GM19193 (cell line): ENCODE measurements around the gene NXT1.

Experiments
- POLR2A ChIP-seq: IDR thresholded peaks from 4 replicates; pipeline ENCODE4 v1.6.1; 2011; ENCODE audit not compliant: insufficient read depth, insufficient read length; ENCODE audit errors: extremely low read depth

Gene NXT1

DNA sequence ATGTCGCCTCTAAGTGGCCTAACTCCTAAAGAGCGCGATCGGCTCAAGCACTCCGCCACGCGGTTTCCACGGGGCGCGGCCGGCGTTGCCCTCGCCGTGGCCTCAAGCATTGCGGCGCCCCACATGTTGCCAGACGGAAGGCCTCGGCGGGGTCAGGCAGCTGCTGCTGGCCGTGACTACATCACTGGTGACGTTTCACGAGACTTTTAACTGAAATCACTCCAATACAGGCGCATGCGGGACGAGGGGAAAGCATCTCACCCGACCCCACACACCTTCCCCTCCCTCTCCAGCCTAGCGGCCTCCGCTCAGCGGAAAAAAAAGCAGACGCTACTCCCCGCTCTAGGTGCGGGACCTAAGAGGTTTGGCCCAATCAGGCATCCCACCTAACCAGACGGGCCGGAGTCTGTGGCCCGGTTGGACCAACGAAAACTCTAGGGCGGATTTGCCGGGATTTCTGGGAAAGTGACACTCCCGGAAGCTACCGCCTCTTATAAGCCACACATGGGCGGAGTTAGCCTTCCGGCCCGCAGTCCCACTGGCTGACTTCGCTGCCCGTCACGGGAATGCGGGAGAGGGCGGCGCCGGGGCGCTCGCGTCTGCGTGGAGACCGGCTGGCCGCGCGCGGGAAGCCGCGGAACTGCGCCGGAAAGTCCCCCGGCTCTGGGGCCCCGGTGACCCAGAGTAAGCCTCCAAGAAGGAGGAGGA, at the start of gene NXT1:
Gene NXT1, plus strand, starts transcription at position 596 of the 708 bp plus-strand sequence. CDS start 3,251 bp downstream, outside the sequence.
- TF ChIP-seq POLR2A, result peak; percentile 76

DNA sequence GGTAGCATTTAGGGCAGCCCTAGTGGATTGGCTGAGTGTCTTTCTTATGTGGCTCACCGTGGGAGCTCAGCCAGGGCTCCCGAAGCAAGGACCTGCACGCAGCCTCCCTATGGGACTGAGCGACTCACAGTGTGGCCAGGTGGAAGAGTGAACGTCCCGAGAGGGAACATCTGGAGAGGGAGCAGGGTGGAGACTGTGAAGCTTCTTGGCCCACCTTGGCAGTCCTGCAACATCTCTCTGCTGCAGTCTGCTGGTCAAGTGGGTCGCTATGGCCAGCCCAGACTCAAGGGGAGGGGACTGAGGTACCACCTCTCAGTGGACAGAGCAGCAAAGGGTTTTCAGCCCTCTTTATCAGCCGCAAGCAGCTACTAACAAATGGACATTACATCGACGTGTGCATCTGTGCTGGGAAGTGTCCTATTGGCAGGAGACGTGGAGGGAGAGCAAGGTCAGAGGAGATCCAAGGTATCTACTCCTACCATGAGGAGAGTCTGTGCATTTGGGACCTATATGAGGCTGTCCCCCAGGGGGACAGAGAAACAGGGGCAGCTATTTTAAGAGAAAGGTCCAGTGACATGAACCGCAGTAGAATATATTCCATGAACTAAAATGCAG, 49.0 kb upstream of the NXT1 start:
- no peak for TF ChIP-seq POLR2A

DNA sequence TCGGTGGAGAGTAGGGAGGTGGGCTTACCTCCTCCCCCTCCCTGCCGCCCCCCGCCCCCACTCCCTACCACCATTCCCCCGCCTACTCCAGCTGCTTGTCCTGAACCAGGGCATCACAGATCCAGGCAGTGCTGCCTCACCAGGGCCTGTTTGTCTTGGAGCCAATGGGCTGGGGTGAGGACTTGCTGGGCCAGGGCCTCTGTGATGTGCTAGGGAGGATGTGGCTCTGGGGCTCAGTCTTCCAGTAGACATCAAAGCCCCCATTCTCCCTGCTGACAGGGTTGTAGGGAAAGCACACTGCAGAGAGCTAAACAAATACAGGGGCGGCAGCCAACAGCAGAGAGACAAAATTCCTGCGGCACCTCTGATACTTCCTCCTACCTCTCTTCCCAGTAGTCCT, 48.2 kb upstream of the NXT1 start:
- TF ChIP-seq POLR2A, result no peak

DNA sequence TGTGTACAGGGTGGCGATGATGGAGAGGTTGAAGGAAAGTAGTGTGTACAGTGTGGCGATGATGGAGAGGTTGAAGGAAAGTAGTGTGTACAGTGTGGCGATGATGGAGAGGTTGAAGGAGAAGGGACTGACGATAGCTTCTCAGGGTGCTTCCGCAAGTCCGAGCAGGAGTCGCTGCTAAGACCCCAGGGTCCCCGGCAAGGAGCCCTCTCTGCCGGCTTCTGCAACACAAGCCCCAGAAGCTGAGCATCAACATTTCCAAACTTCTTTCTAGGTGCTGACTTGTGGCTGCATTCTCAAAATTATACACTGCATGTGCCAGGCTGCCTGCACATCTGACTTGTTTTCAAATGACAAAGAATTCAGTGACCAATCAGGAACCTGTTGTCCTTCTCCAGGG, 47.8 kb upstream of the NXT1 start:
- TF ChIP-seq POLR2A, result no peak

DNA sequence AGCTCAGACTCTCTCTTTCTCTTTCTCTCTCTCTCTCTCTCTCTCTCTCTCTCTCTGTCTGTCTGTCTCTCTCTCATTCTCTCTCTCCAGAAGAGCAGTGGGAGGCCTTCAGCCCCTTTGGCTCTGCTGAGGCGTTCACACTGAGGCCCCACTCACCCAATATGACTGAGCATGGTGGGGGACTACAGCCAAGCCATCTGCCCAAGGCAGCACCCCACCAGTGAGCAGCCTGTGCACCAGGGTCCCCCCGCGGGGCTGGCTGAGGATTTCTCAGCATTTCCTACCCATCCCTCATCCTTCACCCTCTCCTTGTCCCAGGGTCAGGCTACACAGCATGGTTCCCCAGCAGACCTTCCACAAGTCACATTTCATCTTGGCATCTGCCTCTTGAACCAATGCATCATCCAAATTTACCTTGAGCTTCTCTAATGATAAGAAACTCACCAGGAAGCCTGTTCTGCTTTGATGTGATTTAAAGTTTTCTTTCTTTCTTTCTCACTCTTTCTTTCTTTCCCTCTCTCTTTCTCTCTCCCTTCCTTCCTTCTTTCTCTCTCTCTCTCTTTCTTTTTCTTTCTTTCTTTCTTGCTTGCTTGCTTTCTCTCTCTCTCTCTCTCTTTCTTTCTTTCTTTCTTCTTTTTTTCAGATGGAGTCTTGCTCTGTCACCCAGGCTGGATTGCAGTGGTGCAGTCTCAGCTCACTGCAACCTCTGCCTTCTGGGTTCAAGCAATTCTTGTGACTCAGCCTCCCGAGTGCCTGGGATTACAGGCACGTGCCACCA, 47.1 kb upstream of the NXT1 start:
- TF ChIP-seq POLR2A, result no peak

DNA sequence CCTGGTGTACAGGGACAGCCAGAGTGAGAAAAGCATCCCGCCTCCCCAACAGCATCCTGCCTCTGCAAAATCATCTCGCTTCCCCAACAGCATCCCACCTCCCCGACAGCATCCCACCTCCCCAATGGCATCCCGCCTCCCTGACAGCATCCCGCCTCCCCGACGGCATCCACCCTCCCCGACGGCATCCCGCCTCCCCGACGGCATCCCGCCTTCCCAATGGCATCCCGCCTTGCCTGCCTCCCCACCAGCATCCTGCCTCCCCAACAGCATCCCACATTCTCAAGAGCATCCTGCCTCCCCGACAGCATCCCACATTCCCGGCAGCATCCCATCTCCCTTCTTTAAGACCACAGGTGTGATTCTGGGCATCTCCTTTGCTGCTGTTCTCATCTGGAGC, 46.0 kb upstream of the NXT1 start:
- TF ChIP-seq POLR2A, result no peak

DNA sequence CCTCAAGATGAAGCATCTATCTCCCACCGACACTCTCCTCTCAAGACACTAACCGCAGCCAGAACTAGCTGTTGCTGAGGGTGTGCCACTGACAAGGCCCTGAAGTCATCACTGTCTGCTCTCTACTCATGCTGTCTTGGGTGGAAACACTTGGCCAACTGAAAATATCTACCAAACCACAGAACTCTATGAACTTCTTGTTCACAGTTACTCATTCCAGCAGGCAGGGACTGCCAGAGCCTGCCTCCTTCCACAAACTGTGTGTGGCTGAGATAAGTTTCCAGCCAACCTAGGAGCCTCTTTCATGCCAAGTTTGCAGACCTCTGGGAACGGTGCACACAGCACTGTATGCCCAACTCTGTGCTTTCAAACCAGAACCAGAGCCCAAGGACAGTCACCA, 45.5 kb upstream of the NXT1 start:
- no peak for TF ChIP-seq POLR2A

DNA sequence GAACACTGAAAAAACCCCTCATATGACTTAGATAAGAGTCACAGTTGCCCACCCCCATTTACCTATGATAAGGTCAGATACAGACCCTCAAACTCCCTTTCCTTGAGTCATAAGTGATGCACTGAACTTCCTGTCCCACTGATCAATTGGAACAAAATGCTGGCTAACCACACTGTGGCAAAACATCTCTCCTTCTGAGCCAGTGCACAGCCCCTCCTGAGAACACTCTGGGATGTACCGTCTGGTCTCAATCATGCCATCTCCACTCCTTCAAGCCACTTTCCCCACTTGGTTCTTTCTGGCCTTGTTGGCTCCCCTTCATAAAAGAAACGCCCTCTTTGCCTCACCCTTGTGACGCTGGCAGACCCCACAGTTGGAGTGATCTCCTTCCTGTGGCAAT, 42.6 kb upstream of the NXT1 start:
- TF ChIP-seq POLR2A, result no peak

DNA sequence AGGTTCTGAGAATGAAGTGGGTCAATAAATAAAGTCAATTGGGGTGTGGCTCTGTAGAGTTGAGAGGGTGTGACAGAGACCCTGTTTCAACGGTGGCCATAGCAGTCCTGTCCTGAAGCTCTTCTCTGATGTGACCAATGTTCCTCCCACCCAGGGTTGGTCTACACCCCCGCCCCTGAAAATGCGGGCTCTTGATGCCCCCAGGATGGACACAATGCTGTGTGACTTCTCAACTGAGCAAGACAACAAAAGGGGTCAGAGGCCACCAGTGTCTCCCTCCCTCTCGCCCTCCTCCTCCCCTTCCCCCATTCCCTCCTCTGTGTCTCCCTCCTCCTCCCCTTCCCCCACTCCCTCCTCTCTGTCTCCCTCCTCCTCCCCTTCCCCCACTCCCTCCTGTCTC, 41.7 kb upstream of the NXT1 start:
- no peak for TF ChIP-seq POLR2A

DNA sequence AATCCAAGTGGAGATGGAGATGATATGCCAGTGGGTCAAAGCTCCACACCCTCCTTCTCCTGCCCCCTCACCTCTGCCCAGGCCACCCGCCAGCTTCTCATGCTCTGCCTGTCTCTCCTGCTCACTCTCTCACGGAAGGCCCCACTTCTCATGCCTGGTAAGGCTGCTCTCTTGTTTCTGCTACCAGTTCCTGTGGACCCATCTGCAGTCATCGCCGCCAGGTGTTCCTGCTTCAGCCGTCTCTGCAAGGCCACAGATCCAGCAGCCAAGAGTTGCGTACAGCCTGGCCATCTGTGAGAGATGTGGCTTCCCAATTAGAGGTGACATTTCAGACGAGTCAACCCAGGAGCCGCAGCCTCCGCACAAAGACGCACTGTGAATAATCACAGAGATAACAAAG, 40.8 kb upstream of the NXT1 start:
- no peak for TF ChIP-seq POLR2A

DNA sequence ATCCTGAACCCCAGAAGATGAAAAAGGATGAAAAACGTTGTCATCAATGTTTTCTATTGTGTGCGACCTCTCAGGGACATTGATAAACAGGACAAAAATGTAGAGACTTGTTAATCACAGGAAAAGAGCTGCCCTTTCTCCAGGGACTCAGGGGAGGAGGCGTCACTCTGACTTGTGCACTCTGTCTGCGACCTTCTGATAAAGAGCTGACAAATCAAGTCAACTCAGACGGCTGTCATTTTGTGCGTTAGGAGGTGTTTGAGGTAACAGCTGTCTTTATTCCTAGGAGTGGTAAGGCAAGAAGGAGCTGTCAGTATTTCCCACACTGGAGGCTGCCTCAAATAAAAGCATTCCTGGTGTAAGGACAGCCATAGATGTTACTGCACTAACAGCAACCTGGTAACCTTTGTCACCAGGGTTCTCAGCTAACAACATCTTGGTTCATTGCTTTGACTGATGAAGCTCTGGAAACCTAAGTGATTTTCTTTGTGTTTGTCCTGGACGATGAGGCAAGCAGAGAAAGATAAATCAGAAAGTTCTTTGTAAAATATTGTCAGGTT, 38.6 kb upstream of the NXT1 start:
- no peak for TF ChIP-seq POLR2A

DNA sequence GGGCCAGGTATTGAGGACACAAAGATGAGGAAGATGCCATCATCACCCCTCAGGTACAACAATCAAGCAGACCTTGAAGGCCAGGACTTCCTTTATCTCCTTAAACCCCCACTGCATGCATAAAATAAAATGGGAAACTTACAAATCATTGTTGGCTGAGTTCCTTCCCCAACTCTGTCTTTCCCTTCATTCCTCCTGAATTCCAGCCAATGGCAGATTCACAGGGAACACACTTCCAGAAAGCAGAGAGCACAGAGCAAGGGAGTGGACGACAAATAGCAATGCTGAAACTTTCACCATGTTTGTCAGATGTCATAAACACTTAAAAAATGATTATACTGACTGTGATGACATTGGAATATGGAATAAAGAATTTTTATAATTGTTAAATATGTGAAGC, 37.3 kb upstream of the NXT1 start:
- no peak for TF ChIP-seq POLR2A

DNA sequence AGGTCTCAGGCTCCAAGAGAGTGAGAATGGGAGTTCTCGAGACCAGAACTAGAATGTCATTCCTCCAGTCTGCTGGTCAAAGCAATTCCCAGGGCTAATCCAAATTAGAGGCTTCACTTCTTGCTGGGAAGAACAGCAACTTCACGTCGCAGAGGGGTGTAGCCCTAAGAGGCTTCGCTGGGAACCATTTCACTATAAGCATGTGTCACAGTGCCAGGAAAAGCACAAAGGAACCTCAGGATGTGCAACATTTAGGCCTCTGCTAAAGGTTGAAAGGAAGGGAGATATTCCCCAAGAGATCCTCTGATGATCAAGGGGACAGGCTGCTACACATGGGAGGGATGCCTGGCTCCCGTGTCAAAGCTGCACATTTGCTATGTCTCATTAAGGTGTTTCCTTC, 35.9 kb upstream of the NXT1 start:
- TF ChIP-seq POLR2A, result no peak

DNA sequence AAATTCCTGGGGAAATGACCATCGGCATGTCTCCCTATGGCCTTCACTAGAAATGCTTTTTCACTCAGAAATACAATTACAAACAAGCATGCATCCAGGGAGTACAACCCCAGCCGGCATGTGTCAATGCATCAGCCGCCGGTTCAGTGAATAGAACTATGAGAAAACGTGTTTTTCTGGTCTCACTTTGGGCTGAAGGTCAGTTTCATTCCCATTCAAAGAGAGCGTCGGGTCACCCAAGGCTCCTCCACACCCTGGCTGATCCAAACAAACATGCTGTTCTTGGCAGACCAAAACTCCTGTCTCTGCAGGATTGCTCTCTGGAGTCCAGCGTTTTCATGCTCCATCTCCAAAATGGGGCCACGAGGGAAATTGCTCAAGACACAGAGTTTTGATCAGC, 35.5 kb upstream of the NXT1 start:
- no peak for TF ChIP-seq POLR2A

DNA sequence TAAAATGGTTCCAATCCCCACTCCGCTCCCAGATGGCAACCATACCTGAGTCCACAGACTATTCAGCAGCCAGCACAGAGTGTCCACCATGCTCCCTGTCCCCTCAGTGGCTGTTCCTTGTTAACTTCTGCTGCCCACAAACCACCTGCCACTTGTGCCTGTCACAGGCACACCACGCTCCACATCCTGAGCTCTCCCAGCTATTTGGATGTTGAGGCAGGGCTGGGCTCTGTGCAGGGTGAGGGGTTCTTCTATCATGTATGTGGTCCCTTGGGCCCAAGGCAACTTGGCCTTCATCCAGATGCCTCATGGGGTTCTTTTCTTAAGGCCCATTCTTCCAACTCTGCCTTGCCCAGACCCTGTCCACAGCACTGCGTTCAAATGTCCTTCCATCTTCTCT, 34.0 kb upstream of the NXT1 start:
- no peak for TF ChIP-seq POLR2A

DNA sequence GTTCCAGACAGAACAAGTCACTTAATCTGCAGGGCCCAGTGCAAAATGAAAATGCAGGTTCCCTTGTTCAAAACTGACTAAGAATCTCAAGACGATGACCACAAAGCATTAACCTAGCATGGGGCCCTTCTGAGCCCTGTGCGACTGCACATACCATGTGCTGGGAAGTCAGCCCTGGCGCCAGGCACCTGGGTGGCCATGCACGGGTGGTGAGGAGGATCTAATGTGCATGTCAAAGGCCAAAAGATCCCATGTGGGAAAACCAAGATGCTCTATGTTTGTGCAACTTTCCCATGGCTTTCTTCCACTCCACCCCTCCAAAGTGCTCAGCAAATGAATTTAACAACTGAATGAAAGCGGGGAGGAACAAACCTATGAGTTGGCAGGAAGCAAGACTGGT, 33.5 kb upstream of the NXT1 start:
- TF ChIP-seq POLR2A, result no peak

DNA sequence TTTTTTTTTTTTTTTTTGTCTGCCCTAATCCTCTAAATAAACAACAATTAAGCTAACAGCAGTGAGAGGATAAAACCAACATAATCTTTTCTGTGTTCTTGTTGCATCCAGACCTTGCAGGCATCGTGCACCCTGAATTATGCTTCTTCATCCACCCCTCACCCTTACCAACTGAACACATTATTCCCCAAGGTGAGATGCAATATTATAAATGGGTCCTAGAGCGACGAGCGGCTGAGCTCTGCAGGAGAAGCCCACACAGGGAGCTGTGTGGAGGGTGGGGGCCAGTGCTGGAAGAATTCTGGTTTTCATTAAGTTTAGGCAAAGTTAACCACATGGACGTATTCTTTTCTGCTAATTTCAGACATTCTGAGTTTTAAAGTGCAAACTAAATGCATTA, 32.2 kb upstream of the NXT1 start:
- TF ChIP-seq POLR2A, result no peak

DNA sequence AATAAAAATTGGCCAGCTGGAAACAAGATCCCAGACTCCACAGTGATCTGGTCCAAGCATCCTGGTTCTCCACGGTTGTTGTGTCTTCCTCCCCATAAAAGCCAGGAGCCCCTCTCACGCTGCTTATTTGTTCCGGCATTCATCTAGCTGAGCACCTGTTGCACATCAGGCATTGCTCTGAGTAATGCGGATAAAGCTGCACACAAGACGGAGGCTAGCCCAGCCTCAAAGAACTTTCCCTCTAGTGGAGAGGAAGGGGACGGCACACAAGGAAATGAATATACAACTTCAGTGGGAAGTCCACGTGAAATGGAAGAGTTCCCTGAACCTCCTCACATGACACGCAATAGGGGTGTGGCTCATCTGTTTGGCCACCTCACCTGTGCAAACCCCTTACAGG, 30.3 kb upstream of the NXT1 start:
- TF ChIP-seq POLR2A, result no peak
